WTC11 (cell line): Measurements from ENCODE around the gene WNT5B.

ENCODE experiments used
- FOXJ3 ChIP-seq: sonication (generic); formaldehyde crosslinking; IDR thresholded peaks from 2 replicates; pipeline ENCODE4 v1.9.0; 2021; ENCODE audit warnings: missing genetic modification reagents, mild to moderate bottlenecking, borderline replicate concordance
- HMGA2 ChIP-seq: fragments of 250-450 bp; sonication (Bioruptor Pico); IDR thresholded peaks from 2 replicates; pipeline ENCODE4 v1.4.0; 2021; ENCODE audit warnings: mild to moderate bottlenecking, moderate library complexity
- MYBL2 ChIP-seq: sonication (generic); formaldehyde crosslinking; IDR thresholded peaks from 2 replicates; pipeline ENCODE4 v1.8.1; 2023; ENCODE audit warnings: mild to moderate bottlenecking, moderate library complexity, missing genetic modification reagents
- NFYB ChIP-seq: sonication (generic); formaldehyde crosslinking; conservative IDR thresholded peaks from 2 replicates; pipeline ENCODE4 v1.8.0; 2022; ENCODE audit warnings: low read depth, missing genetic modification reagents
- TEAD4 ChIP-seq: sonication (generic); formaldehyde crosslinking; IDR thresholded peaks from 2 replicates; pipeline ENCODE4 v1.8.0; 2022; ENCODE audit warnings: mild to moderate bottlenecking, missing genetic modification reagents
- ZNF263 ChIP-seq: sonication (generic); formaldehyde crosslinking; IDR thresholded peaks from 2 replicates; pipeline ENCODE4 v1.8.1; 2022; ENCODE audit warnings: low read depth, mild to moderate bottlenecking, moderate library complexity, missing genetic modification reagents
- ZNF671 ChIP-seq: fragments of 250-450 bp; sonication (Bioruptor Pico); IDR thresholded peaks from 2 replicates; pipeline ENCODE4 v1.8.0; 2021; ENCODE audit warnings: mild to moderate bottlenecking
- TF ChIP-seq, protein P1 (sequence below): sonication (generic); formaldehyde crosslinking; IDR thresholded peaks from 2 replicates; pipeline ENCODE4 v1.8.1; 2023; ENCODE audit warnings: mild to moderate bottlenecking, missing genetic modification reagents, borderline replicate concordance
- TF ChIP-seq, protein P2 (sequence below): fragments of 200-600 bp; IDR thresholded peaks from 2 replicates; pipeline ENCODE4 v1.8.0; 2022; ENCODE audit warnings: antibody characterized with exemption
- TF ChIP-seq, protein P3 (sequence below): sonication (generic); formaldehyde crosslinking; IDR thresholded peaks from 2 replicates; pipeline ENCODE4 v1.8.1; 2023; ENCODE audit warnings: mild to moderate bottlenecking, missing genetic modification reagents
- TF ChIP-seq, protein P4 (sequence below): sonication (generic); formaldehyde crosslinking; IDR thresholded peaks from 2 replicates; pipeline ENCODE4 v1.8.1; 2022; ENCODE audit warnings: missing genetic modification reagents, borderline replicate concordance
- TF ChIP-seq, protein P5 (sequence below): sonication (generic); formaldehyde crosslinking; IDR thresholded peaks from 2 replicates; pipeline ENCODE4 v1.8.1; 2023; ENCODE audit warnings: mild to moderate bottlenecking, missing genetic modification reagents, moderate library complexity
- TF ChIP-seq, protein P6 (sequence below): fragments of 250-450 bp; sonication (Bioruptor Pico); IDR thresholded peaks from 2 replicates; pipeline ENCODE4 v1.9.0; 2021; ENCODE audit warnings: moderate library complexity, mild to moderate bottlenecking, inconsistent platforms, borderline replicate concordance

DNA sequence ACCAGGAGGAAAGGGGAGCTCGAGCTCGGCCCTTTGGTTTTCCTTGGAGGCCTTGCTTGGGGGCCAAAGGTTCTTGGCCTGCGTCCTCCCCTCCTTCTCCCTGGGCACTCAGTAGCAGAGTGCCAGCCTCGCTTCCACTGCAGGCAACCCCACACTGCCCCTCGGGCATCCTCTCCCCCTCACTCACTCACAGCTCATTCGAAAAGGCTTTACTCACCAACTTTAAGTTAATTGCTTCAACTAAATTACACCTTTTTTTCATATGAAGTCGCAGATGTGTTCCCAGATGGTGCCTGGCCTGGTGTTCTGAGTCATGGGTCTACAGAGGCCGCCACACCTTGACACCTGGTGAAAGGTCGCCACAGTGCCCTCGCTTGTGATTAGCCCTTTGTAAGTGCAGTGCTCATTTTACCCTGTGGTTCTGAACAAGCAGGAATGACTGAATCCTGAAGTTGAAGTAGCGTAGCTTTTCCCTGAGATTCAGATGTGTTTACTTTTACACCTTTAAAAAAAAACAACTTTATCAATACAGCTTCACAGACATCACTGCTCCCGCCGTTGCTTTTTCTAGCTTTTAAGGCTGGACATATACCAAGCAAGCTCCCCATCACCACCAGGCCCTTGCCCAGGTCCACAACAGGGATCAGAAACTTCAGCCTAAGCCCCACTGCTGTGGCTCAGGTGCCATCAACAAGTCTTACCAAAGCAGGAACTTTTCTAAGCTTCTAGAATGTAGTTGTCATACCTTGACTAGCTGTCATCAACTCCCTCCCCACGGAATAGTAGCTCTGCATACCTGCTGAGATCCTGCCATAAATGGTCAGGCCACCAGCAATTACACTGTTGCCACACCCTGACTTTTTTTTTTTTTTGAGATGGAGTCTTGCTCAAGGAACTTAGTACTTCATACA lies 41.6 kb downstream of the WNT5B start:
- TF ChIP-seq, protein P1, sequence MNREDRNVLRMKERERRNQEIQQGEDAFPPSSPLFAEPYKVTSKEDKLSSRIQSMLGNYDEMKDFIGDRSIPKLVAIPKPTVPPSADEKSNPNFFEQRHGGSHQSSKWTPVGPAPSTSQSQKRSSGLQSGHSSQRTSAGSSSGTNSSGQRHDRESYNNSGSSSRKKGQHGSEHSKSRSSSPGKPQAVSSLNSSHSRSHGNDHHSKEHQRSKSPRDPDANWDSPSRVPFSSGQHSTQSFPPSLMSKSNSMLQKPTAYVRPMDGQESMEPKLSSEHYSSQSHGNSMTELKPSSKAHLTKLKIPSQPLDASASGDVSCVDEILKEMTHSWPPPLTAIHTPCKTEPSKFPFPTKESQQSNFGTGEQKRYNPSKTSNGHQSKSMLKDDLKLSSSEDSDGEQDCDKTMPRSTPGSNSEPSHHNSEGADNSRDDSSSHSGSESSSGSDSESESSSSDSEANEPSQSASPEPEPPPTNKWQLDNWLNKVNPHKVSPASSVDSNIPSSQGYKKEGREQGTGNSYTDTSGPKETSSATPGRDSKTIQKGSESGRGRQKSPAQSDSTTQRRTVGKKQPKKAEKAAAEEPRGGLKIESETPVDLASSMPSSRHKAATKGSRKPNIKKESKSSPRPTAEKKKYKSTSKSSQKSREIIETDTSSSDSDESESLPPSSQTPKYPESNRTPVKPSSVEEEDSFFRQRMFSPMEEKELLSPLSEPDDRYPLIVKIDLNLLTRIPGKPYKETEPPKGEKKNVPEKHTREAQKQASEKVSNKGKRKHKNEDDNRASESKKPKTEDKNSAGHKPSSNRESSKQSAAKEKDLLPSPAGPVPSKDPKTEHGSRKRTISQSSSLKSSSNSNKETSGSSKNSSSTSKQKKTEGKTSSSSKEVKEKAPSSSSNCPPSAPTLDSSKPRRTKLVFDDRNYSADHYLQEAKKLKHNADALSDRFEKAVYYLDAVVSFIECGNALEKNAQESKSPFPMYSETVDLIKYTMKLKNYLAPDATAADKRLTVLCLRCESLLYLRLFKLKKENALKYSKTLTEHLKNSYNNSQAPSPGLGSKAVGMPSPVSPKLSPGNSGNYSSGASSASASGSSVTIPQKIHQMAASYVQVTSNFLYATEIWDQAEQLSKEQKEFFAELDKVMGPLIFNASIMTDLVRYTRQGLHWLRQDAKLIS (CRISPR knock-in tag): no peak
- TF ChIP-seq HMGA2 (CRISPR knock-in tag) (no peak), ZNF671 (CRISPR knock-in tag) (no peak), NFYB (CRISPR knock-in tag) (no peak), MYBL2 (no peak), TEAD4 (CRISPR knock-in tag) (no peak), FOXJ3 (CRISPR knock-in tag) (no peak), ZNF263 (CRISPR knock-in tag) (no peak)
- TF ChIP-seq, protein P2, sequence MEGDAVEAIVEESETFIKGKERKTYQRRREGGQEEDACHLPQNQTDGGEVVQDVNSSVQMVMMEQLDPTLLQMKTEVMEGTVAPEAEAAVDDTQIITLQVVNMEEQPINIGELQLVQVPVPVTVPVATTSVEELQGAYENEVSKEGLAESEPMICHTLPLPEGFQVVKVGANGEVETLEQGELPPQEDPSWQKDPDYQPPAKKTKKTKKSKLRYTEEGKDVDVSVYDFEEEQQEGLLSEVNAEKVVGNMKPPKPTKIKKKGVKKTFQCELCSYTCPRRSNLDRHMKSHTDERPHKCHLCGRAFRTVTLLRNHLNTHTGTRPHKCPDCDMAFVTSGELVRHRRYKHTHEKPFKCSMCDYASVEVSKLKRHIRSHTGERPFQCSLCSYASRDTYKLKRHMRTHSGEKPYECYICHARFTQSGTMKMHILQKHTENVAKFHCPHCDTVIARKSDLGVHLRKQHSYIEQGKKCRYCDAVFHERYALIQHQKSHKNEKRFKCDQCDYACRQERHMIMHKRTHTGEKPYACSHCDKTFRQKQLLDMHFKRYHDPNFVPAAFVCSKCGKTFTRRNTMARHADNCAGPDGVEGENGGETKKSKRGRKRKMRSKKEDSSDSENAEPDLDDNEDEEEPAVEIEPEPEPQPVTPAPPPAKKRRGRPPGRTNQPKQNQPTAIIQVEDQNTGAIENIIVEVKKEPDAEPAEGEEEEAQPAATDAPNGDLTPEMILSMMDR: no peak
- TF ChIP-seq, protein P3, sequence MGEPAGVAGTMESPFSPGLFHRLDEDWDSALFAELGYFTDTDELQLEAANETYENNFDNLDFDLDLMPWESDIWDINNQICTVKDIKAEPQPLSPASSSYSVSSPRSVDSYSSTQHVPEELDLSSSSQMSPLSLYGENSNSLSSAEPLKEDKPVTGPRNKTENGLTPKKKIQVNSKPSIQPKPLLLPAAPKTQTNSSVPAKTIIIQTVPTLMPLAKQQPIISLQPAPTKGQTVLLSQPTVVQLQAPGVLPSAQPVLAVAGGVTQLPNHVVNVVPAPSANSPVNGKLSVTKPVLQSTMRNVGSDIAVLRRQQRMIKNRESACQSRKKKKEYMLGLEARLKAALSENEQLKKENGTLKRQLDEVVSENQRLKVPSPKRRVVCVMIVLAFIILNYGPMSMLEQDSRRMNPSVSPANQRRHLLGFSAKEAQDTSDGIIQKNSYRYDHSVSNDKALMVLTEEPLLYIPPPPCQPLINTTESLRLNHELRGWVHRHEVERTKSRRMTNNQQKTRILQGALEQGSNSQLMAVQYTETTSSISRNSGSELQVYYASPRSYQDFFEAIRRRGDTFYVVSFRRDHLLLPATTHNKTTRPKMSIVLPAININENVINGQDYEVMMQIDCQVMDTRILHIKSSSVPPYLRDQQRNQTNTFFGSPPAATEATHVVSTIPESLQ (CRISPR knock-in tag): no peak
- TF ChIP-seq, protein P4, sequence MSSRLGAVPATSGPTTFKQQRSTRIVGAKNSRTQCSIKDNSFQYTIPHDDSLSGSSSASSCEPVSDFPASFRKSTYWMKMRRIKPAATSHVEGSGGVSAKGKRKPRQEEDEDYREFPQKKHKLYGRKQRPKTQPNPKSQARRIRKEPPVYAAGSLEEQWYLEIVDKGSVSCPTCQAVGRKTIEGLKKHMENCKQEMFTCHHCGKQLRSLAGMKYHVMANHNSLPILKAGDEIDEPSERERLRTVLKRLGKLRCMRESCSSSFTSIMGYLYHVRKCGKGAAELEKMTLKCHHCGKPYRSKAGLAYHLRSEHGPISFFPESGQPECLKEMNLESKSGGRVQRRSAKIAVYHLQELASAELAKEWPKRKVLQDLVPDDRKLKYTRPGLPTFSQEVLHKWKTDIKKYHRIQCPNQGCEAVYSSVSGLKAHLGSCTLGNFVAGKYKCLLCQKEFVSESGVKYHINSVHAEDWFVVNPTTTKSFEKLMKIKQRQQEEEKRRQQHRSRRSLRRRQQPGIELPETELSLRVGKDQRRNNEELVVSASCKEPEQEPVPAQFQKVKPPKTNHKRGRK (CRISPR knock-in tag): no peak
- TF ChIP-seq, protein P5, sequence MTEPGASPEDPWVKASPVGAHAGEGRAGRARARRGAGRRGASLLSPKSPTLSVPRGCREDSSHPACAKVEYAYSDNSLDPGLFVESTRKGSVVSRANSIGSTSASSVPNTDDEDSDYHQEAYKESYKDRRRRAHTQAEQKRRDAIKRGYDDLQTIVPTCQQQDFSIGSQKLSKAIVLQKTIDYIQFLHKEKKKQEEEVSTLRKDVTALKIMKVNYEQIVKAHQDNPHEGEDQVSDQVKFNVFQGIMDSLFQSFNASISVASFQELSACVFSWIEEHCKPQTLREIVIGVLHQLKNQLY: no peak
- TF ChIP-seq, protein P6, sequence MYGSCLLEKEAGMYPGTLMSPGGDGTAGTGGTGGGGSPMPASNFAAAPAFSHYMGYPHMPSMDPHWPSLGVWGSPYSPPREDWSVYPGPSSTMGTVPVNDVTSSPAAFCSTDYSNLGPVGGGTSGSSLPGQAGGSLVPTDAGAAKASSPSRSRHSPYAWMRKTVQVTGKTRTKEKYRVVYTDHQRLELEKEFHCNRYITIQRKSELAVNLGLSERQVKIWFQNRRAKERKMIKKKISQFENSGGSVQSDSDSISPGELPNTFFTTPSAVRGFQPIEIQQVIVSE (CRISPR knock-in tag): no peak
